DMS79 (cell line): Measurements from ENCODE around the gene LARP4B.
"Not testable (repeated sequence)": the region's sequence is repeated elsewhere in the genome, so short reads cannot be mapped to it uniquely, and the experiment has no call there.

ENCODE experiments used
- DNase-seq: peaks from one replicate; lab custom pipeline; 2025; lab: John Stamatoyannopoulos, UW

LARP4B gene

GRCh38 chr10:786633-787474, 144.7 kb downstream of the LARP4B start:
- no peak for DNase-seq

GRCh38 chr10:785861-786214, 145.7 kb downstream of the LARP4B start:
- DNase-seq: no peak

GRCh38 chr10:785089-785860, 146.2 kb downstream of the LARP4B start:
- DNase-seq: no peak

- peak; percentile 8 for DNase-seq
Measured at GRCh38 chr10:784403-785088, 147.0 kb downstream of the LARP4B start.

GRCh38 chr10:782751-783648, 148.5 kb downstream of the LARP4B start:
- no peak for DNase-seq

- no peak for DNase-seq
Measured at GRCh38 chr10:780536-781524, 150.7 kb downstream of the LARP4B start.

- no peak for DNase-seq
Measured at GRCh38 chr10:778626-779330, 152.7 kb downstream of the LARP4B start.

- no peak for DNase-seq
Measured at GRCh38 chr10:777913-778479, 153.5 kb downstream of the LARP4B start.

GRCh38 chr10:776772-777171, 154.7 kb downstream of the LARP4B start:
- no peak for DNase-seq

- DNase-seq: no peak
Measured at GRCh38 chr10:775245-776075, 156.0 kb downstream of the LARP4B start.

GRCh38 chr10:774661-775244, 156.8 kb downstream of the LARP4B start:
- no peak for DNase-seq

- DNase-seq: no peak
Measured at GRCh38 chr10:774223-774622, 157.3 kb downstream of the LARP4B start.

GRCh38 chr10:773562-774161, 157.8 kb downstream of the LARP4B start:
- no peak for DNase-seq

- DNase-seq: no peak
Measured at GRCh38 chr10:772227-772637, 159.3 kb downstream of the LARP4B start.

- no peak for DNase-seq
Measured at GRCh38 chr10:771647-772046, 159.9 kb downstream of the LARP4B start.

GRCh38 chr10:770975-771374, 160.5 kb downstream of the LARP4B start:
- DNase-seq: no peak

GRCh38 chr10:770048-770712, 161.3 kb downstream of the LARP4B start:
- not testable (repeated sequence) for DNase-seq
